IMR-90 (cell line): ENCODE data around the gene UBR7. TPM values are rescaled to one million over a fixed set of nuclear protein-coding genes. Genes with fewer than 3 reads are reported as not detected.

Experiments
- ATAC-seq: fragments of 200-7000 bp; cut with Tn5 transposase; 2 replicates; pipeline ENCODE4 v1.9.1; 2020; ENCODE audit warnings: low read depth, mild to moderate bottlenecking, moderate library complexity
- BruUV-seq: library from RNA; stranded (reverse); fragments of 400-500 nt; replicated peaks from 2 replicates; lab custom pipeline; 2021; lab: Mats Ljungman, UMichigan
- CTCF ChIA-PET: fragments of 300-600 bp; formaldehyde crosslinking; extraction: SDS; loops from one replicate; lab custom pipeline; 2021; ENCODE audit warnings: antibody characterized with exemption; lab: Yijun Ruan, JAX
- POLR2A ChIA-PET: fragments of 300-600 bp; sonication (Branson Sonifier 250); formaldehyde crosslinking; loops from one replicate; lab custom pipeline; 2022; ENCODE audit warnings: antibody characterized with exemption; ENCODE audit not compliant: unreplicated experiment; lab: Charles Lee
- DNase-seq: peaks from one replicate; pipeline ENCODE4 v3.0.0; 2013
- H2AFZ ChIP-seq: replicated peaks from 2 replicates; pipeline ENCODE3; 2013; ENCODE audit warnings: low read length, mild to moderate bottlenecking; ENCODE audit not compliant: poor library complexity
- H2AK5ac ChIP-seq: 2 replicates; pipeline ENCODE4 v1.6.1; 2013; ENCODE audit warnings: low read depth, low read length, inconsistent platforms
- H2AK9ac ChIP-seq: replicated peaks from 2 replicates; pipeline ENCODE3; 2013; ENCODE audit warnings: mild to moderate bottlenecking, low read depth, low read length, moderate library complexity; ENCODE audit not compliant: poor library complexity
- H2BK120ac ChIP-seq: 2 replicates; pipeline ENCODE4 v1.6.1; 2013; ENCODE audit warnings: low read depth, low read length, inconsistent platforms
- H2BK15ac ChIP-seq: 3 replicates; pipeline ENCODE4 v1.6.1; 2013; ENCODE audit warnings: low read depth, low read length, inconsistent platforms
- H2BK20ac ChIP-seq: 2 replicates; pipeline ENCODE4 v1.6.1; 2013; ENCODE audit warnings: low read depth, mild to moderate bottlenecking, inconsistent platforms, low read length, moderate library complexity
- H2BK5ac ChIP-seq: 2 replicates; pipeline ENCODE4 v1.6.1; 2013; ENCODE audit warnings: mild to moderate bottlenecking, low read depth, low read length, inconsistent platforms; ENCODE audit not compliant: poor library complexity, severe bottlenecking
- H3K14ac ChIP-seq: replicated peaks from 2 replicates; pipeline ENCODE4 v1.6.1; 2013; ENCODE audit warnings: low read depth, low read length, inconsistent platforms
- H3K18ac ChIP-seq: 2 replicates; pipeline ENCODE4 v1.6.1; 2013; ENCODE audit warnings: low read depth, low read length, control low read depth
- H3K23ac ChIP-seq: 2 replicates; pipeline ENCODE4 v1.6.1; 2013; ENCODE audit warnings: low read depth, low read length, inconsistent platforms
- H3K27ac ChIP-seq: 2 replicates; pipeline ENCODE4 v1.5.1; 2013; ENCODE audit warnings: mild to moderate bottlenecking, control low read depth, low read length; ENCODE audit not compliant: insufficient read depth
- H3K27me3 ChIP-seq: 2 replicates; pipeline ENCODE4 v1.6.1; 2013; ENCODE audit warnings: low read length; ENCODE audit not compliant: control insufficient read depth, insufficient read depth
- H3K36me3 ChIP-seq: 2 replicates; pipeline ENCODE4 v1.6.1; 2013; ENCODE audit warnings: low read length, mixed read lengths; ENCODE audit not compliant: control insufficient read depth, insufficient read depth
- H3K4ac ChIP-seq: 2 replicates; pipeline ENCODE4 v1.6.1; 2013; ENCODE audit warnings: low read depth, low read length, inconsistent platforms
- H3K4me1 ChIP-seq: 2 replicates; pipeline ENCODE4 v1.6.1; 2013; ENCODE audit warnings: low read length, mixed read lengths; ENCODE audit not compliant: control insufficient read depth, insufficient read depth
- H3K4me2 ChIP-seq: 2 replicates; pipeline ENCODE4 v1.6.1; 2013; ENCODE audit warnings: low read depth, mild to moderate bottlenecking, control low read depth, low read length, moderate library complexity
- H3K4me3 ChIP-seq: 2 replicates; pipeline ENCODE4 v1.5.1; 2013; ENCODE audit warnings: low read depth, mild to moderate bottlenecking, control low read depth, low read length, moderate library complexity; ENCODE audit not compliant: insufficient read depth
- H3K56ac ChIP-seq: 2 replicates; pipeline ENCODE4 v1.6.1; 2013; ENCODE audit warnings: low read length, inconsistent platforms; ENCODE audit not compliant: insufficient read depth; ENCODE audit errors: extremely low read depth
- H3K79me1 ChIP-seq, 2 experiments: 2 replicates each; pipeline ENCODE4 v1.6.1; 2013; ENCODE audit warnings: low read length in 2 of 2, inconsistent platforms in 1 of 2, low read depth in 1 of 2
- H3K9ac ChIP-seq: 2 replicates; pipeline ENCODE4 v1.6.1; 2013; ENCODE audit warnings: low read depth, low read length, control low read depth
- H3K9me1 ChIP-seq: 2 replicates; pipeline ENCODE4 v1.6.1; 2013; ENCODE audit warnings: low read length, inconsistent platforms; ENCODE audit not compliant: insufficient read depth
- H3K9me3 ChIP-seq: 2 replicates; pipeline ENCODE4 v1.6.1; 2013; ENCODE audit warnings: low read length; ENCODE audit not compliant: control insufficient read depth, insufficient read depth
- H4K20me1 ChIP-seq: 2 replicates; pipeline ENCODE4 v1.6.1; 2013; ENCODE audit warnings: low read length, inconsistent platforms; ENCODE audit not compliant: insufficient read depth
- H4K5ac ChIP-seq: 2 replicates; pipeline ENCODE4 v1.6.1; 2013; ENCODE audit warnings: mild to moderate bottlenecking, low read depth, low read length, control low read depth
- H4K8ac ChIP-seq, 2 experiments: 2 replicates each; pipeline ENCODE4 v1.6.1; 2013; ENCODE audit warnings: low read depth in 2 of 2, low read length in 2 of 2, control low read depth in 1 of 2, inconsistent platforms in 1 of 2
- H4K91ac ChIP-seq: 2 replicates; pipeline ENCODE4 v1.6.1; 2013; ENCODE audit warnings: low read depth, low read length, inconsistent platforms; ENCODE audit not compliant: insufficient read depth
- BHLHE40 ChIP-seq: fragments of 150-350 bp; IDR thresholded peaks from 2 replicates; pipeline ENCODE4 v1.6.1; 2016; ENCODE audit warnings: mild to moderate bottlenecking, low read depth, low read length
- CEBPB ChIP-seq: IDR thresholded peaks from 2 replicates; pipeline ENCODE4 v1.6.1; 2012; ENCODE audit warnings: low read depth, low read length, improper control_type of control experiment
- CHD1 ChIP-seq: IDR thresholded peaks from 2 replicates; pipeline ENCODE4 v1.6.1; 2012; ENCODE audit warnings: low read depth, low read length, improper control_type of control experiment
- CTCF ChIP-seq: conservative IDR thresholded peaks from 2 replicates; pipeline ENCODE4 v1.5.1; 2012; ENCODE audit warnings: mild to moderate bottlenecking, low read depth, low read length, improper control_type of control experiment
- ELK1 ChIP-seq: fragments of 150-350 bp; IDR thresholded peaks from 2 replicates; pipeline ENCODE4 v1.6.1; 2016; ENCODE audit warnings: low read depth, mild to moderate bottlenecking, low read length, moderate library complexity, borderline replicate concordance
- FOS ChIP-seq: fragments of 150-350 bp; IDR thresholded peaks from 2 replicates; pipeline ENCODE4 v1.6.1; 2016; ENCODE audit warnings: low read depth, low read length
- MAFK ChIP-seq: IDR thresholded peaks from 2 replicates; pipeline ENCODE4 v1.6.1; 2012; ENCODE audit warnings: low read depth, low read length, improper control_type of control experiment
- MAZ ChIP-seq: IDR thresholded peaks from 2 replicates; pipeline ENCODE4 v1.6.1; 2012; ENCODE audit warnings: low read depth, mild to moderate bottlenecking, low read length, improper control_type of control experiment, moderate library complexity, borderline replicate concordance
- NFE2L2 ChIP-seq: fragments of 150-350 bp; IDR thresholded peaks from 2 replicates; pipeline ENCODE4 v1.6.1; 2016; ENCODE audit warnings: low read depth, mild to moderate bottlenecking, low read length
- POLR2A ChIP-seq: IDR thresholded peaks from 2 replicates; pipeline ENCODE4 v1.6.1; 2012; ENCODE audit warnings: mild to moderate bottlenecking, low read depth, low read length
- RAD21 ChIP-seq: IDR thresholded peaks from 2 replicates; pipeline ENCODE4 v1.6.1; 2012; ENCODE audit warnings: low read length, improper control_type of control experiment
- RFX5 ChIP-seq: IDR thresholded peaks from 2 replicates; pipeline ENCODE4 v1.8.0; 2012; ENCODE audit warnings: low read depth, mild to moderate bottlenecking, low read length, moderate library complexity
- SMC3 ChIP-seq: fragments of 150-350 bp; IDR thresholded peaks from 2 replicates; pipeline ENCODE4 v1.6.1; 2016; ENCODE audit warnings: low read depth, mild to moderate bottlenecking, antibody characterized with exemption, low read length, moderate library complexity
- USF2 ChIP-seq: fragments of 150-350 bp; IDR thresholded peaks from 2 replicates; pipeline ENCODE4 v1.6.1; 2017; ENCODE audit warnings: mild to moderate bottlenecking, antibody characterized with exemption, low read length, low read depth
- WGBS, 2 experiments: methylation state at CpG; one replicate each; pipeline versions ENCODE4 v1.1.5 to v1.1.7; 2013; ENCODE audit warnings: missing lambda C conversion rate in 2 of 2; ENCODE audit not compliant: insufficient read length in 1 of 2; ENCODE audit errors: extremely low coverage in 2 of 2; 5-methylcytosine and 5-hydroxymethylcytosine counted together
- dilution Hi-C: fragments of 300-500 bp; cut with HindIII; formaldehyde crosslinking; loops from one replicate; pipeline ENCODE4 v1.14.3; 2018; ENCODE audit warnings: low sequenced_read_pairs; ENCODE audit not compliant: unreplicated experiment
- in situ Hi-C: fragments of 300-500 bp; cut with MboI; formaldehyde crosslinking; loops from 3 replicates; pipeline ENCODE4 v1.14.3; 2019; ENCODE audit warnings: low sequenced_read_pairs, inconsistent platforms, mixed read lengths
- intact Hi-C: fragments of 100-400 bp; cut with micrococcal nuclease; formaldehyde crosslinking; loops from 2 replicates; pipeline ENCODE4 v1.10.0; 2022
- polyA plus RNA-seq, 3 experiments: library from polyadenylated mRNA; depleted of rRNA; stranded (reverse); fragments of >200 nt; gene quantifications; 2 replicates each; pipeline ENCODE4 v1.2.3, GENCODE V29; 2012; ENCODE audit warnings: low replicate concordance in 1 of 3
- total RNA-seq: library from RNA; depleted of rRNA; stranded (reverse); fragments of >200 nt; gene quantifications from 2 replicates; pipeline ENCODE4 v1.2.3, GENCODE V29; 2012

Gene UBR7
- total and polyA plus RNA-seq, 2 of the 4 experiments (the other 2 are of a cell fraction) = 24.2 to 29.4 TPM

- Histone ChIP-seq H3K9me1 (no peaks in the 10 kb centered on the region), H3K56ac (no peak overlapping the region), H4K91ac (no peak overlapping the region), H2BK20ac (no peak overlapping the region), H3K79me1 (peaks cover 6 to 15% of the 10 kb centered on the region in 2 experiments; a peak in 3 of 4 replicates), H2BK120ac (no peak overlapping the region), H3K14ac (no peak overlapping the region), H3K36me3 (0 out of 2 replicates have a peak, but pooled peaks cover 1% of the 10 kb centered on the region), H4K5ac (no peak overlapping the region), H4K8ac (no peak overlapping the region), H3K4me1 (no peaks in the 10 kb centered on the region), H3K27me3 (no peaks in the 10 kb centered on the region), H2AFZ (no peak overlapping the region), H2BK15ac (no peak overlapping the region), H2AK5ac (no peak overlapping the region), H3K9ac (no peak overlapping the region), H3K27ac (no peak overlapping the region), H2BK5ac (no peak overlapping the region), H3K4me2 (no peak overlapping the region), H3K4ac (no peak overlapping the region), H2AK9ac (no peak overlapping the region), H3K23ac (no peak overlapping the region), H3K18ac (no peak overlapping the region), H4K20me1 (no peaks in the 10 kb centered on the region), H3K4me3 (no peak overlapping the region), H3K9me3 (no peaks in the 10 kb centered on the region)
- ATAC-seq (no peak), DNase-seq (no peak)
- dilution Hi-C loops = no loop called here
- POLR2A ChIA-PET = no interaction called here
- in situ Hi-C loops = no loop called here
- BruUV-seq = no TSS peak
- 90% methylated on average over 2 of the region's 5 CpGs; no CpG with 5 or more reads in 1 of the 2 experiments for WGBS, 2 experiments
- TF ChIP-seq RFX5 = no peak
- TF ChIP-seq MAZ = no peak
- TF ChIP-seq FOS = no peak
- TF ChIP-seq SMC3 = no peak
- TF ChIP-seq CEBPB = no peak
- no peak for TF ChIP-seq POLR2A
- TF ChIP-seq RAD21 = no peak
- TF ChIP-seq NFE2L2 = no peak
- no peak for TF ChIP-seq BHLHE40
- TF ChIP-seq CHD1 = no peak
- no peak for TF ChIP-seq ELK1
- no peak for TF ChIP-seq CTCF
- no peak for TF ChIP-seq MAFK
- no peak for TF ChIP-seq USF2
- CTCF ChIA-PET = no interaction called here
- intact Hi-C loops = no loop called here
Observed at GRCh38 chr14:93200553-93200952, 6.5 kb upstream of the UBR7 start.
